ENCODE results near the gene CNTD1.

Gene CNTD1

DNA sequence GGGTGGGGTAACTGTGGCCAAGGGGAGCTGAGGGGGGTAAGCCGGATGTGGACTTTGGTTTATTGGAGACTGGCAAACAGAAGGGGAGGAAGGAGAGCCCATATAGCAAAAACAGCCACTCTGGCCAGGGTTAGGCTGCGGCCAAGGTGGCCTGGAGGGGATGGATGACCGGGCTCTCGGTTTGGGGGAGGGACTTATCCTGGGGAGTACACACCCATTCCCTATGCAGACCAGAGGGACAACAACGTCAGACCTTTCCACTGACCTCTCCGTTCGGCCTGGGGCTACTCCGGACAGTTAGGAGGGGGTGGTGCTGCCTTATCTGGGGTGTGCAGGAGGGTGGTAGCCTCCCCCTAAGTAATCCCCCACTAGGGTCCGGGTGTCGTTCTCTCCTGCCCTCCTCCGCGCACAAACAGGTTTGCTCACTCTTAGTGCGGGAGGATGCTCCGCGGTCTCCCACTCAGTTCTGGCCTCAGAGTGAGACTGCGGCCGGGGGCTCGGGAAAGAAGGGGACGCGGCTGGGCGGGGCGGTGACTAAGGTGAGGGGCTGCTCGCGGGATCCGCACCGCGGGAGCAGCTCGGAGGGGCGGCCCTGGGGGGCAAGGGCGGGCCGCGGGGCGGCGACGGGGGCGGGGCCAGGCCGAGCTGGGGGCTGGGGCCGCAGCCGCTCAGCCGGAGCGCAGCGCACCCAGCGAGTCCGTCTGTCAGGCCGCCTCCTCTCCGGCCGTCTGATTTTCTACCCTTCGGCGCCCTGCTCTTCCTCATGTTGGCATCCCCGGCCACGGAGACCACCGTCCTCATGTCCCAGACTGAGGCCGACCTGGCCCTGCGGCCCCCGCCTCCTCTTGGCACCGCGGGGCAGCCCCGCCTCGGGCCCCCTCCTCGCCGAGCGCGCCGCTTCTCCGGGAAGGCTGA lies 18.5 kb upstream of the CNTD1 start, which contains the start of gene WNK4:
TSS of gene WNK4 (plus strand) at position 675 of the 915 bp plus-strand sequence. CDS start at position 764, 89 bp downstream.
- DNase-seq: no peak

DNA sequence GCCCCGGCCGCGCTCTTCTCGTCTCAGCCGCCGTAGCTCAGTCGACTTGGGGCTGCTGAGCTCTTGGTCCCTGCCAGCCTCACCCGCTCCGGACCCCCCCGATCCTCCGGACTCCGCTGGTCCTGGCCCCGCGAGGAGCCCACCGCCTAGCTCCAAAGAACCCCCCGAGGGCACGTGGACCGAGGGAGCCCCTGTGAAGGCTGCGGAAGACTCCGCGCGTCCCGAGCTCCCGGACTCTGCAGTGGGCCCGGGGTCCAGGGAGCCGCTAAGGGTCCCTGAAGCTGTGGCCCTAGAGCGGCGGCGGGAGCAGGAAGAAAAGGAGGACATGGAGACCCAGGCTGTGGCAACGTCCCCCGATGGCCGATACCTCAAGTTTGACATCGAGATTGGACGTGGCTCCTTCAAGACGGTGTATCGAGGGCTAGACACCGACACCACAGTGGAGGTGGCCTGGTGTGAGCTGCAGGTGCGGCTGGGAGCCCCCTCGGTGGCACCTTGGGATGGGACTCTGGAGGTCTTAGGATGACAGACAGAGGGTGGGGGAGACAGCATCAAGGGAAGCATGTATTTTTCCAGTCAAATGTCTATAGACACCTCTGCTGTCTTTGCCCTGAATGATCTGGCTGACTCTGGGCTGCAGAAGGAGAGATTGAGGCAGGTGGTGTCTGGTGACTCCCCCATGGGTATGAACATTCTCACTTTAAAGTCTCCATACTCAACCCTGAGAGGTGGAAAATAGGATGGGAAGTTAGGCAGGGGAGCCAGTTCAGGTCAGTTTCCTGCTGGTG lies 17.6 kb upstream of the CNTD1 start:
- no peak for DNase-seq

- DNase-seq: no peak
These were observed 17.0 kb upstream of the CNTD1 start for GRCh38 chr17:42781639-42782165.

DNA sequence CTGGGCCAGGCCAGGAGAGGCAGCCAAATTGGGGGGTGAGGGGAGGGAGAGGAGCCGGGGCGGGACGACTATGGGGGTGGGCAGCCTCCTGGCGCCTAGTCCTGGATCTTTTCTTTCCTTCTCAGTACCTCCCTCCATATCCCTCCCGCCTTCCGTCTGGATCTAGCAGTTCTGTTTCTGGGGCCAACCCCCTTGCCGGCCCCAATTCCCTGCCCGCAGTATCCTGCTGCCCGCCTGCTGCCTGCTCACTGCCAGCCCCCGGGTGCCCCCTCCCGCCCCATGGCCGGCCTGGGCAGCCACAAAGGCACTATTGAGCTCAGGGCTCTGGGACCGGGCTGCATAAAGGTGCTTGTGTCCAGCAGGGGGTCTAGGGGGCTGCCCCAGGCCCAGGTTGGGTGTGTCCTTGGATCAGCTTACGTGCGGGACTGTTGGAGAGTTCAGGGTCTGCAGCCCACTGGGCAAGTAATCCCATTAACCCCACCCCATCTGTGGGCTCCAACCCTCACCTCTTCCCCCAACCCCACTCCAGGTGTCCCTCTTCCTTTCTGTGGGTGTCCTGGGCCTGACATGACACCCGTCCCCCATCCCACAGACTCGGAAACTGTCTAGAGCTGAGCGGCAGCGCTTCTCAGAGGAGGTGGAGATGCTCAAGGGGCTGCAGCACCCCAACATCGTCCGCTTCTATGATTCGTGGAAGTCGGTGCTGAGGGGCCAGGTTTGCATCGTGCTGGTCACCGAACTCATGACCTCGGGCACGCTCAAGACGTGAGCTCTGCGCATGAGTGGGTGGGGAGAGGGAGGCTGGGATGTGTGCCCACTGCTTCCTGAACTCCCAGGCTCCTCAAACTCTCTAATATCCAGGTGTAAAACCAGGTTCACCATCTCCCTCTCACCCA lies 16.2 kb upstream of the CNTD1 start:
- no peak for DNase-seq

- DNase-seq: no peak
These were observed 15.4 kb upstream of the CNTD1 start for GRCh38 chr17:42783062-42783790.

- DNase-seq: no peak
These were observed 14.9 kb upstream of the CNTD1 start for GRCh38 chr17:42783791-42784138.

DNA sequence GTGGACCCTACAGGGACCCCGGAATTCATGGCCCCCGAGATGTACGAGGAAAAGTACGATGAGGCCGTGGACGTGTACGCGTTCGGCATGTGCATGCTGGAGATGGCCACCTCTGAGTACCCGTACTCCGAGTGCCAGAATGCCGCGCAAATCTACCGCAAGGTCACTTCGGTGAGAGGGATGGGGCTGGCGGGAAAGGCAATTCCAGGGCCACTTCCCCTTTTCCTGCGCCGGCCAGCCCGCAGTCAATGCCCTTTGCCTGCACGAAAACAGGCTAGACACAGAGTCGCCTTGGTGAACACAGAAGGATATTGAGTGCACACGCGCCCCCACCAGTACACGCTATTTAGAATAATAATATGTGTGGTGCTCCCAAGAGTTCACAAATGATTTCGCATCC lies 14.3 kb upstream of the CNTD1 start:
- DNase-seq: no peak

DNA sequence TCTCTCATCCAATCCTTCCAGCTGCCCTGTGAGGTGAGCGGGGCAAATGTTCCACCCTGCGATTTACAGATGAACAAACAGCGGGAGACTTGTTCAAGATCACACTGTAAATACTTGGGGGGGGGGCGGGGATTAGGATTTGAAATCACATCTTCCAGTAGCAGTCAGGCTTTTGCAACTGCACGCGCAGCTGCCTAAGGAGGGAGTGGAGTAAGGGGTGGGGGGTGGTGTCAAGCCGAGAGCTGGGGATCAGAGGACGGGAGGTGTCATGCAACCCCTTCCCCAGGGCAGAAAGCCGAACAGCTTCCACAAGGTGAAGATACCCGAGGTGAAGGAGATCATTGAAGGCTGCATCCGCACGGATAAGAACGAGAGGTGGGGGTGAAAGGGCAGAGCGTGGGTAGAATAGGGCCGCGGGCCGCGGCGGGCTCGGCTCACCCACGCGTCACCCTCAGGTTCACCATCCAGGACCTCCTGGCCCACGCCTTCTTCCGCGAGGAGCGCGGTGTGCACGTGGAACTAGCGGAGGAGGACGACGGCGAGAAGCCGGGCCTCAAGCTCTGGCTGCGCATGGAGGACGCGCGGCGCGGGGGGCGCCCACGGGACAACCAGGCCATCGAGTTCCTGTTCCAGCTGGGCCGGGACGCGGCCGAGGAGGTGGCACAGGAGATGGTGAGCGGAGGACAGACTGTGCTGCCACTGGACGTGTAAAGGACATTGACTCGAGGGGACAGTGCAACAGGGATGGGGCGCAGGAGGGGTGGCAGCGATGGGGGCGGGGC lies 13.7 kb upstream of the CNTD1 start:
- no peak for DNase-seq

- DNase-seq: no peak
These were observed 11.4 kb upstream of the CNTD1 start for GRCh38 chr17:42787266-42787665.

GRCh38 chr17:42791948-42792347 lies 6.7 kb upstream of the CNTD1 start:
- no peak for DNase-seq

DNA sequence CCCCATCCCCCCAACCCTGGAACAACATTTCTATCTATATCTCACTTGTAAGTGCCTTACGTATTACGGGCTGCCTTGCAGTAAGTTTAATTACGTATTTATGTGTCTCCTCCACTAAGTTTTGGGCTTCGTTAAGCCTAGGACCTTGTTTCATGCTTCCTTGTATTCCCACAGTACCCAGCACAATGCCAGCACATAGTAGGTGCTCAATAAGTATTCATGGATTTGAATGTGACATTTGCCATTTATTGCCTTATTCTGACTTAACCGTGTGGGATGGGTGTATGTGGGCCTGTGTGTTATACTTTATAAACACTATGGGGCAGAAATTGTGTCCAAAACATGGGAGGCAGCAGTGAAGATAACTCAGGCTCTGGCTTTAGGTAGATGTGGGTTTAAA lies 6.1 kb upstream of the CNTD1 start:
- no peak for DNase-seq

GRCh38 chr17:42795061-42795460 lies 3.6 kb upstream of the CNTD1 start:
- no peak for DNase-seq

GRCh38 chr17:42795465-42795864 lies 3.2 kb upstream of the CNTD1 start:
- no peak for DNase-seq

GRCh38 chr17:42796066-42796758 lies 2.4 kb upstream of the CNTD1 start:
- no peak for DNase-seq

DNA sequence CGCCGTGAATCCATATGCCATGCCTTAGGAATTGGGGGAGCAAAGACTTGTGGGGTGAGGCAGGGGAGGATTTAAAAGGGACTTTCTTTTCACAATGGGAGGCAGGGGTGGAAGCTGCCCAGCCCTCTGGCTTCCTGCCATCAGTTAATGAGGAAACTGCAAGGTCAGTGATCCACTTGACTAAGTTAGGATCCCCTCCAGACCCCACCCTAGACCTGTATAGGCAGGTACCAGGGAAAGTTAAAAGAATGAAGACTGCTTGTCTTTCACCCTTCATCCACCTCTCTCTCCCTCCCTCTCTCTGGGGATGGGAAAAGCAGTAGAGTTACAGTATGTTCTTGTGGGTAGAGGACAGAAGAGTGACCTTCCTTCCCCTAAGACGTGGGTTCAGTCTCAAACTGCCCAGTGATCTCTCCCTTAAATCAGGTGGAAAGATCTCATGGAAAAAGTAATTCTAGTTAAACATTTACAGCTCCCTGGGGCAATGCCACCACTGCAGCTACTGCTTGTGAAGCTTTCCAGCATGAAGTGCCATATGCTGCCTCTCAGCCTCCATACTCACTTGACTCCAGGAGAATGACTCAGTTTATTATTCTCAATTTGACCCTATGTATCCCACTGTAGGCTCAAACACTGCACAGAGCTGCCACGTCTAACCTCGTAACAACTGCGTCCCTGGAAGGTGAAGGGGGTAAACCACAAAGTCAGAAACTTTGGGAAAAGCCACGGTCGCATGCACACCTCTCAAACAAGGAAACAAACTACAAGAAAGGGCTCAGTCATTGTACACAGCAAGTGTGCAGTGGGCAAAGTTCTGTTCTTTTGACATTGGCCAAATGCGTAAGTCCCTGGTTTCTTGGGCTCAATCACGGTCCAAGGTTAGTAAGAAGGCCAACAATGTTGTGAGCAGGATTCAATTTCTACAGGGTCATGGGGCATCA lies 1.3 kb upstream of the CNTD1 start:
- DNase-seq: no peak

GRCh38 chr17:42798011-42798382 lies 664 bp upstream of the CNTD1 start:
- DNase-seq: no peak

GRCh38 chr17:42803074-42803883 lies 4.6 kb downstream of the CNTD1 start:
- no peak for DNase-seq

- DNase-seq: peak; percentile 70
These were observed 6.3 kb downstream of the CNTD1 start for GRCh38 chr17:42804918-42805367.

Measured in NCI-H2029 treated with DMSO at 0.1 percent for 48 hours (cell line).